Memory B cell (primary cell): ENCODE measurements around the gene C1orf122.
A peak's percentile ranks its signal among the peaks of the same experiment; 100 is the strongest.
"Not testable (repeated sequence)": the region's sequence is repeated elsewhere in the genome, so short reads cannot be mapped to it uniquely, and the experiment has no call there.

Experiments
- ATAC-seq: fragments of 150-1000 bp; cut with Tn5 transposase; 2 replicates; pipeline ENCODE4 v1.10.0; 2021; ENCODE audit warnings: low read depth, mild to moderate bottlenecking, moderate library complexity
- DNase-seq, 2 donors: peaks; one replicate each; pipeline ENCODE4 v3.0.0; 2022; ENCODE audit warnings: low spot score in 2 of 2
- H3K27ac Mint-ChIP-seq: one replicate; pipeline ENCODE4 v1.8.0; 2022; ENCODE audit warnings: mild to moderate bottlenecking, moderate library complexity, mixed read lengths
- H3K27me3 Mint-ChIP-seq: one replicate; pipeline ENCODE4 v1.8.0; 2022; ENCODE audit warnings: mixed read lengths
- H3K36me3 Mint-ChIP-seq: one replicate; pipeline ENCODE4 v1.8.0; 2022; ENCODE audit warnings: mild to moderate bottlenecking, mixed read lengths
- H3K4me1 Mint-ChIP-seq: one replicate; pipeline ENCODE4 v1.8.0; 2022; ENCODE audit warnings: mixed read lengths
- H3K4me3 Mint-ChIP-seq: one replicate; pipeline ENCODE4 v1.8.0; 2022; ENCODE audit warnings: mild to moderate bottlenecking, moderate library complexity, mixed read lengths
- H3K9me3 Mint-ChIP-seq: one replicate; pipeline ENCODE4 v1.8.0; 2022; ENCODE audit warnings: mixed read lengths

C1orf122 gene

GRCh38 chr1:37807555-37808368, at the start of gene C1orf122, which contains the start of gene YRDC:
C1orf122 (plus strand) TSS chr1:37807790; CDS start chr1:37808405, 615 bp downstream.
YRDC (minus strand) TSS chr1:37808208; CDS start chr1:37808180, 28 bp downstream.
- Mint-ChIP-seq H3K27me3 (no peaks in the 10 kb centered on the region), H3K9me3 (no peaks in the 10 kb centered on the region), H3K4me1 (peaks cover 28% of the 10 kb centered on the region)

GRCh38 chr1:37759451-37759850, 48.1 kb upstream of the C1orf122 start:
- DNase-seq (no peak), ATAC-seq (no peak)
- no peaks in the 10 kb centered on the region for H3K9me3 Mint-ChIP-seq
- H3K4me3 Mint-ChIP-seq, result no peak overlapping the region
- peaks cover 7% of the 10 kb centered on the region for H3K27me3 Mint-ChIP-seq
- H3K4me1 Mint-ChIP-seq, result no peaks in the 10 kb centered on the region
- no peaks in the 10 kb centered on the region for H3K36me3 Mint-ChIP-seq
- no peak overlapping the region for H3K27ac Mint-ChIP-seq

More at GRCh38 chr1:37807555-37808368, at the start of gene C1orf122, which contains the start of gene YRDC:
- ATAC-seq (peak; percentile 91), DNase-seq (peak; percentile 85 to 88)
- Mint-ChIP-seq H3K27ac (peak within 1 kb of the TSS; percentile 93), H3K4me3 (peak within 1 kb of the TSS; percentile 88), H3K36me3 (peaks cover 13% of the 10 kb centered on the region)

- Mint-ChIP-seq H3K4me1 (peaks cover 7% of the 10 kb centered on the region), H3K27me3 (peaks cover 21% of the 10 kb centered on the region), H3K4me3 (no peak overlapping the region), H3K9me3 (peaks cover 2% of the 10 kb centered on the region), H3K27ac (no peak overlapping the region), H3K36me3 (peaks cover 2% of the 10 kb centered on the region)
- ATAC-seq (no peak), DNase-seq (no peak)
These were observed 46.0 kb upstream of the C1orf122 start for GRCh38 chr1:37761416-37762095.

- Mint-ChIP-seq H3K9me3 (peaks cover 2% of the 10 kb centered on the region), H3K4me3 (no peak overlapping the region), H3K36me3 (peaks cover 2% of the 10 kb centered on the region), H3K27ac (no peak overlapping the region), H3K27me3 (peaks cover 24% of the 10 kb centered on the region), H3K4me1 (peaks cover 7% of the 10 kb centered on the region)
- DNase-seq (no peak), ATAC-seq (no peak)
These were observed 45.1 kb upstream of the C1orf122 start for GRCh38 chr1:37762516-37762915.

- Mint-ChIP-seq H3K36me3 (peaks cover 2% of the 10 kb centered on the region), H3K4me1 (peaks cover 7% of the 10 kb centered on the region), H3K4me3 (no peak overlapping the region), H3K27ac (no peak overlapping the region), H3K9me3 (peaks cover 2% of the 10 kb centered on the region), H3K27me3 (peaks cover 29% of the 10 kb centered on the region)
- DNase-seq (no peak), ATAC-seq (no peak)
These were observed 43.7 kb upstream of the C1orf122 start for GRCh38 chr1:37763791-37764413.

GRCh38 chr1:37764414-37764825, 43.2 kb upstream of the C1orf122 start:
- Mint-ChIP-seq H3K36me3 (peaks cover 2% of the 10 kb centered on the region), H3K9me3 (peaks cover 2% of the 10 kb centered on the region), H3K27ac (no peak overlapping the region), H3K4me1 (peaks cover 7% of the 10 kb centered on the region), H3K27me3 (peaks cover 32% of the 10 kb centered on the region), H3K4me3 (no peak overlapping the region)
- DNase-seq (peak; percentile 24 to 50), ATAC-seq (peak; percentile 33)

GRCh38 chr1:37764888-37765441, 42.6 kb upstream of the C1orf122 start, which contains the start of gene EPHA10:
EPHA10 (minus strand) TSS chr1:37765120; CDS start chr1:37765066, 54 bp downstream.
- Mint-ChIP-seq H3K27ac (no peak within 1 kb of the TSS), H3K36me3 (peaks cover 2% of the 10 kb centered on the region), H3K4me1 (peaks cover 7% of the 10 kb centered on the region), H3K4me3 (peak within 1 kb of the TSS; percentile 57), H3K9me3 (peaks cover 2% of the 10 kb centered on the region), H3K27me3 (peaks cover 34% of the 10 kb centered on the region)
- DNase-seq, result no peak
- no peak for ATAC-seq

- Mint-ChIP-seq H3K27ac (no peak overlapping the region), H3K4me1 (peaks cover 7% of the 10 kb centered on the region), H3K27me3 (peaks cover 34% of the 10 kb centered on the region), H3K36me3 (peaks cover 2% of the 10 kb centered on the region), H3K4me3 (peak overlapping the region; percentile 57), H3K9me3 (peaks cover 2% of the 10 kb centered on the region)
- peak in 1 of 2 donors; percentile 14 for DNase-seq
- ATAC-seq, result peak; percentile 87
These were observed 41.5 kb upstream of the C1orf122 start for GRCh38 chr1:37765916-37766664.

GRCh38 chr1:37767488-37767887, 40.1 kb upstream of the C1orf122 start:
- peaks cover 34% of the 10 kb centered on the region for H3K27me3 Mint-ChIP-seq
- H3K4me1 Mint-ChIP-seq, result peaks cover 7% of the 10 kb centered on the region
- peaks cover 2% of the 10 kb centered on the region for H3K9me3 Mint-ChIP-seq
- DNase-seq (no peak), ATAC-seq (no peak)
- H3K27ac Mint-ChIP-seq, result no peak overlapping the region
- H3K36me3 Mint-ChIP-seq, result peaks cover 2% of the 10 kb centered on the region
- H3K4me3 Mint-ChIP-seq, result no peak overlapping the region

- not testable (repeated sequence) for H3K9me3 Mint-ChIP-seq, DNase-seq, H3K4me1 Mint-ChIP-seq, H3K36me3 Mint-ChIP-seq, ATAC-seq, H3K27ac Mint-ChIP-seq, H3K4me3 Mint-ChIP-seq
- peaks cover 17% of the 10 kb centered on the region for H3K27me3 Mint-ChIP-seq
These were observed 36.1 kb upstream of the C1orf122 start for GRCh38 chr1:37771440-37771839.

- H3K36me3 Mint-ChIP-seq, result peaks cover 2% of the 10 kb centered on the region
- H3K27ac Mint-ChIP-seq, result no peak overlapping the region
- peaks cover 3% of the 10 kb centered on the region for H3K27me3 Mint-ChIP-seq
- H3K4me1 Mint-ChIP-seq, result peaks cover 16% of the 10 kb centered on the region
- ATAC-seq, result peak; percentile 29
- H3K9me3 Mint-ChIP-seq, result peaks cover 2% of the 10 kb centered on the region
- DNase-seq, result no peak
- no peak overlapping the region for H3K4me3 Mint-ChIP-seq
These were observed 30.6 kb upstream of the C1orf122 start for GRCh38 chr1:37776946-37777516.

GRCh38 chr1:37778654-37779053, 28.9 kb upstream of the C1orf122 start:
- Mint-ChIP-seq H3K27ac (no peak overlapping the region), H3K27me3 (peaks cover 5% of the 10 kb centered on the region), H3K4me3 (no peak overlapping the region), H3K9me3 (no peaks in the 10 kb centered on the region), H3K4me1 (peaks cover 14% of the 10 kb centered on the region), H3K36me3 (no peaks in the 10 kb centered on the region)
- no peak for ATAC-seq
- no peak for DNase-seq

- no peaks in the 10 kb centered on the region for H3K36me3 Mint-ChIP-seq
- peaks cover 6% of the 10 kb centered on the region for H3K4me1 Mint-ChIP-seq
- DNase-seq (no peak), ATAC-seq (no peak)
- no peak overlapping the region for H3K27ac Mint-ChIP-seq
- no peaks in the 10 kb centered on the region for H3K9me3 Mint-ChIP-seq
- peaks cover 7% of the 10 kb centered on the region for H3K27me3 Mint-ChIP-seq
- no peak overlapping the region for H3K4me3 Mint-ChIP-seq
These were observed 25.1 kb upstream of the C1orf122 start for GRCh38 chr1:37782491-37782890.
